ENCODE data around the gene SYNC. TPM values are rescaled to one million over a fixed set of nuclear protein-coding genes. Genes with fewer than 3 reads are reported as not detected.

SYNC gene
- total and polyA plus RNA-seq, 9 of the 15 experiments (the other 6 are each of a cell fraction or from before 2014, with no cell fraction given) = 0.49 to 1.1 (median 0.87) TPM

DNA sequence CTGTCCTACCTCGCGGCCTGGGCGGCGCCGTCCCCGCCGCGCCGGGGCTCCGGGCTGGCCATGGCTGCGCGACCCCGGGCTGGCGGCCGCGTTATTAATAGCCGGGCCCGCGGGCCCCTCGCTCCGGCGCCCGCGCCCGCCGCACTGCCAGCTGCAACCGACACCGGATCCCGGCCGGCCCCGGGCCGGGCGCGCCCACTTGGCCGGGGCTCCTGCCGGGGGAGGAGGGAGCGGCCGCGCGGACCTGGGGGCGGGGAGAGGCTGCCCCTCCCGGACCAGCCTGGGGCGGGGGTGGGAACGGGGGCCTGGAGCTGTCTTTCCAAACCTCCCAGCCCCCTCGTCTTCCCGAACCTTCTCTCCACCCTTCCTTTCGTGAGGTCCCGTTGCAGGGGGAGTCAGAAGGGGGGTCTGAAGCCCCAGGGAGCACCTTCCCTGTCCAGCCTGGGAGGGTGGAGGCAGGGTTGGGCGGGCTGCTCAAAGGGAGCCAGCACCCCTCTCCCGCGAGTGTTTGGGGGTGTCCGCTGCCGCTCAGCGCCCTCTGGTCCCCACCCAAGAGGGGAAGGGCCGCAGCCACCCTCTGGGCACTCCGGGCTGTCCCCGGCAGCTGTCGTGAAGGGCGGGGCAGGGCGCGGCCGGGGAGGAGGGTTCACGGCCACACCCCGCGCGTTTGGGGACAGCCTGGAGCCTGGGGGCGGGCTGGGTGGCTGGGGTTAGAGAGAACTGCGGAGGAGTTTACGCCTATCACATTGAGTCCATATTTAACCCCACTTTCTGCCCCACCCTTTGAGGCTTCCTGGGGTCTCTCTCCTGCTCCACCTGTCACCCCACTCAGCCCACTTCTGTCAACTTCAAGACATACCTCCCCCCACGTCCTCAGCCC is at the start of gene SYNC (continued):
- TF ChIP-seq MED1 (CRISPR knock-in tag; IDR thresholded peaks at IDR 0.05; ENCODE audit: borderline replicate concordance) = 0 out of 2 replicates have a peak, but pooled peaks have one; percentile 29
- TF ChIP-seq, protein P1, sequence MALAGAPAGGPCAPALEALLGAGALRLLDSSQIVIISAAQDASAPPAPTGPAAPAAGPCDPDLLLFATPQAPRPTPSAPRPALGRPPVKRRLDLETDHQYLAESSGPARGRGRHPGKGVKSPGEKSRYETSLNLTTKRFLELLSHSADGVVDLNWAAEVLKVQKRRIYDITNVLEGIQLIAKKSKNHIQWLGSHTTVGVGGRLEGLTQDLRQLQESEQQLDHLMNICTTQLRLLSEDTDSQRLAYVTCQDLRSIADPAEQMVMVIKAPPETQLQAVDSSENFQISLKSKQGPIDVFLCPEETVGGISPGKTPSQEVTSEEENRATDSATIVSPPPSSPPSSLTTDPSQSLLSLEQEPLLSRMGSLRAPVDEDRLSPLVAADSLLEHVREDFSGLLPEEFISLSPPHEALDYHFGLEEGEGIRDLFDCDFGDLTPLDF (CRISPR knock-in tag; IDR thresholded peaks at IDR 0.05) = no peak
- TF ChIP-seq E2F4 (CRISPR knock-in tag; IDR thresholded peaks at IDR 0.05; ENCODE audit: low read depth) = no peak
- TF ChIP-seq ZNF23 (CRISPR knock-in tag; IDR thresholded peaks at IDR 0.05) = no peak
- 0 out of 2 replicates have a peak, but pooled peaks have one; percentile 48 for TF ChIP-seq KDM2B (CRISPR knock-in tag; IDR thresholded peaks at IDR 0.05)
- no peak for TF ChIP-seq ZZZ3 (IDR thresholded peaks at IDR 0.05)
- TF ChIP-seq SMC3 (conservative IDR thresholded peaks at IDR 0.05; ENCODE audit: insufficient read depth, low read depth, low read length) = 0 out of 2 replicates have a peak, but pooled peaks have one; percentile 2
- no peak for TF ChIP-seq EWSR1 (IDR thresholded peaks at IDR 0.05; ENCODE audit: borderline replicate concordance, low read depth, partially characterized antibody)
- TF ChIP-seq, protein P2, sequence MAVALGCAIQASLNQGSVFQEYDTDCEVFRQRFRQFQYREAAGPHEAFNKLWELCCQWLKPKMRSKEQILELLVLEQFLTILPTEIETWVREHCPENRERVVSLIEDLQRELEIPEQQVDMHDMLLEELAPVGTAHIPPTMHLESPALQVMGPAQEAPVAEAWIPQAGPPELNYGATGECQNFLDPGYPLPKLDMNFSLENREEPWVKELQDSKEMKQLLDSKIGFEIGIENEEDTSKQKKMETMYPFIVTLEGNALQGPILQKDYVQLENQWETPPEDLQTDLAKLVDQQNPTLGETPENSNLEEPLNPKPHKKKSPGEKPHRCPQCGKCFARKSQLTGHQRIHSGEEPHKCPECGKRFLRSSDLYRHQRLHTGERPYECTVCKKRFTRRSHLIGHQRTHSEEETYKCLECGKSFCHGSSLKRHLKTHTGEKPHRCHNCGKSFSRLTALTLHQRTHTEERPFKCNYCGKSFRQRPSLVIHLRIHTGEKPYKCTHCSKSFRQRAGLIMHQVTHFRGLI (CRISPR knock-in tag; IDR thresholded peaks at IDR 0.05) = no peak
- no peak for TF ChIP-seq ZC3H8 (IDR thresholded peaks at IDR 0.05)
- no peak for TF ChIP-seq PATZ1 (CRISPR knock-in tag; IDR thresholded peaks at IDR 0.05; ENCODE audit: borderline replicate concordance)
- TF ChIP-seq GATAD2A (IDR thresholded peaks at IDR 0.05) = peak; percentile 64; the same call in 1 of the 2 replicates
- 0 out of 2 replicates have a peak, but pooled peaks have one; percentile 3 for TF ChIP-seq HCFC1 (IDR thresholded peaks at IDR 0.05; ENCODE audit: low read depth, low read length)
- no peak for TF ChIP-seq ZNF280A (IDR thresholded peaks at IDR 0.05; ENCODE audit: low read depth, partially characterized antibody)

Data from K562 (cell line).